HCT116 (cell line): ENCODE results near the gene STAU1. TPM values are rescaled to one million over a fixed set of nuclear protein-coding genes. Genes with fewer than 3 reads are reported as not detected.

Experiments
- ATAC-seq: fragments of 200-7000 bp; cut with Tn5 transposase; 2 replicates; pipeline ENCODE4 v1.9.1; 2020; ENCODE audit warnings: mild to moderate bottlenecking, moderate library complexity
- BruUV-seq: library from RNA; stranded (reverse); fragments of 400-500 nt; replicated peaks from 2 replicates; lab custom pipeline; 2021; lab: Mats Ljungman, UMichigan
- CTCF ChIA-PET: fragments of 300-600 bp; sonication (Branson Sonifier 250); formaldehyde crosslinking; loops from one replicate; lab custom pipeline; 2021; ENCODE audit warnings: antibody characterized with exemption; lab: Charles Lee
- POLR2A ChIA-PET: fragments of 300-600, 350-600 bp; sonication (Branson Sonifier 250); formaldehyde crosslinking; loops from one replicate; lab custom pipeline; 2021; ENCODE audit warnings: antibody characterized with exemption; lab: Charles Lee
- RAD21 ChIA-PET, 2 experiments: fragments of 300-600 bp; sonication (Branson Sonifier 250); formaldehyde crosslinking; loops; one replicate each; lab custom pipeline; 2023; ENCODE audit warnings: low total read pairs in 2 of 2; ENCODE audit not compliant: uncharacterized antibody in 2 of 2, unreplicated experiment in 2 of 2, low non-redundant PET in 1 of 2; lab: Charles Lee
- DNase-seq: peaks from one replicate; pipeline ENCODE4 v3.0.0-alpha.2; 2010; ENCODE audit warnings: low read depth, low spot score
- H2AFZ ChIP-seq: fragments of 200-600 bp; shearing (Covaris generic), sonication (generic); 2 replicates; pipeline ENCODE4 v1.6.1; 2017; ENCODE audit warnings: low read depth, mixed run types, mixed read lengths, antibody characterized with exemption, low read length; ENCODE audit not compliant: poor library complexity, severe bottlenecking
- H3K27ac ChIP-seq: 2 replicates; pipeline ENCODE4 v1.5.1; 2012; ENCODE audit warnings: low read depth, low read length
- H3K27me3 ChIP-seq: fragments of 200-600 bp; sonication (generic); 2 replicates; pipeline ENCODE4 v1.6.1; 2016; ENCODE audit warnings: mixed run types, low read length, mixed read lengths; ENCODE audit not compliant: insufficient read depth
- H3K36me3 ChIP-seq, 2 experiments: fragments of 200-500 bp in 1 of 2; fragments of 200-600 bp in 1 of 2; sonication (Bioruptor generic) in 1 of 2; sonication (generic) in 1 of 2; 2 replicates each; pipeline versions ENCODE4 v1.5.1 to v1.6.1; 2014 to 2016; ENCODE audit warnings: low read length in 2 of 2, inconsistent platforms in 1 of 2, mixed read lengths in 1 of 2, mixed run types in 1 of 2; ENCODE audit not compliant: insufficient read depth in 2 of 2, control insufficient read depth in 1 of 2
- H3K4me1 ChIP-seq, 2 experiments: fragments of 200-600 bp in 1 of 2; sonication (generic) in 1 of 2; 2 replicates each; pipeline versions ENCODE4 v1.5.1 to v1.6.1; 2012 to 2017; ENCODE audit warnings: low read length in 2 of 2, inconsistent platforms in 1 of 2, mild to moderate bottlenecking in 1 of 2, mixed read lengths in 1 of 2, mixed run types in 1 of 2, moderate library complexity in 1 of 2; ENCODE audit not compliant: insufficient read depth in 2 of 2, control insufficient read depth in 1 of 2
- H3K4me2 ChIP-seq: fragments of 200-600 bp; sonication (generic); 2 replicates; pipeline ENCODE4 v1.6.1; 2017; ENCODE audit warnings: mixed run types, low read length, mixed read lengths
- H3K4me3 ChIP-seq, 2 experiments: fragments of 200-600 bp in 1 of 2; sonication (generic) in 1 of 2; replicated peaks in 1 of 2; 2 replicates each; pipeline ENCODE4 v1.5.1; 2011 to 2016; ENCODE audit warnings: low read length in 2 of 2, control low read depth in 1 of 2, low read depth in 1 of 2, mild to moderate bottlenecking in 1 of 2, mixed read lengths in 1 of 2, mixed run types in 1 of 2
- H3K79me2 ChIP-seq: fragments of 200-600 bp; sonication (generic); 2 replicates; pipeline ENCODE4 v1.6.1; 2017; ENCODE audit warnings: mild to moderate bottlenecking, mixed run types, low read length, moderate library complexity, mixed read lengths; ENCODE audit not compliant: insufficient read depth
- H3K9ac ChIP-seq: fragments of 200-600 bp; sonication (generic); 2 replicates; pipeline ENCODE4 v1.6.1; 2016; ENCODE audit warnings: low read length, mixed read lengths
- H3K9me2 ChIP-seq: fragments of 200-600 bp; sonication (generic), shearing (Covaris generic); 2 replicates; pipeline ENCODE4 v1.6.1; 2017; ENCODE audit warnings: mixed run types, mild to moderate bottlenecking, moderate library complexity; ENCODE audit not compliant: insufficient read depth
- H3K9me3 ChIP-seq, 2 experiments: fragments of 200-500 bp in 1 of 2; fragments of 200-600 bp in 1 of 2; sonication (Bioruptor generic) in 1 of 2; sonication (generic) in 1 of 2; 2 replicates each; pipeline ENCODE4 v1.6.1; 2014 to 2017; ENCODE audit warnings: low read length in 2 of 2, mixed read lengths in 2 of 2, inconsistent platforms in 1 of 2, low read depth in 1 of 2, mild to moderate bottlenecking in 1 of 2, mixed run types in 1 of 2, moderate library complexity in 1 of 2; ENCODE audit not compliant: control insufficient read depth in 1 of 2, insufficient read depth in 1 of 2
- H4K20me1 ChIP-seq: fragments of 200-600 bp; sonication (generic), shearing (Covaris generic); 2 replicates; pipeline ENCODE4 v1.6.1; 2017; ENCODE audit warnings: mixed run types, mild to moderate bottlenecking, moderate library complexity; ENCODE audit not compliant: insufficient read depth
- CBX3 ChIP-seq: IDR thresholded peaks from 2 replicates; pipeline ENCODE4 v1.6.1; 2012; ENCODE audit warnings: low read depth
- EGR1 ChIP-seq: IDR thresholded peaks from 2 replicates; pipeline ENCODE4 v1.6.1; 2012; ENCODE audit warnings: low read depth
- EZH2 ChIP-seq: fragments of 200-600 bp; sonication (generic); IDR thresholded peaks from 2 replicates; pipeline ENCODE4 v1.6.1; 2017; ENCODE audit warnings: antibody characterized with exemption, mixed run types
- EZH2phosphoT487 ChIP-seq: fragments of 200-600 bp; IDR thresholded peaks from 2 replicates; pipeline ENCODE4 v1.6.1; 2018; ENCODE audit warnings: antibody characterized with exemption, borderline replicate concordance
- JUND ChIP-seq: IDR thresholded peaks from 2 replicates; pipeline ENCODE4 v1.6.1; 2012
- POLR2A ChIP-seq: IDR thresholded peaks from 2 replicates; pipeline ENCODE4 v1.7.0; 2011; ENCODE audit warnings: borderline replicate concordance; ENCODE audit not compliant: insufficient read depth, insufficient read length; ENCODE audit errors: extremely low read depth
- RAD21 ChIP-seq: IDR thresholded peaks from 2 replicates; pipeline ENCODE4 v1.6.1; 2012; ENCODE audit warnings: low read depth, mild to moderate bottlenecking
- SIN3A ChIP-seq: IDR thresholded peaks from 2 replicates; pipeline ENCODE4 v1.6.1; 2012; ENCODE audit warnings: low read depth
- SRF ChIP-seq: IDR thresholded peaks from 2 replicates; pipeline ENCODE4 v1.6.1; 2012; ENCODE audit warnings: low read depth
- TCF7L2 ChIP-seq: IDR thresholded peaks from 2 replicates; pipeline ENCODE4 v1.7.0; 2011; ENCODE audit warnings: borderline replicate concordance, inconsistent platforms; ENCODE audit not compliant: insufficient read depth, insufficient read length; ENCODE audit errors: extremely low read depth
- YY1 ChIP-seq: IDR thresholded peaks from 2 replicates; pipeline ENCODE4 v1.6.1; 2011; ENCODE audit warnings: low read length, low read depth, moderate library complexity, mild to moderate bottlenecking; ENCODE audit not compliant: insufficient replicate concordance; ENCODE audit errors: extremely low read depth
- ZNF274 ChIP-seq: fragments of 200-500 bp; sonication (Bioruptor generic); IDR thresholded peaks from 2 replicates; pipeline ENCODE4 v1.6.1; 2014; ENCODE audit warnings: mild to moderate bottlenecking, low read depth, low read length, inconsistent platforms
- intact Hi-C: fragments of 100-400 bp; cut with micrococcal nuclease; formaldehyde crosslinking; loops from 2 replicates; pipeline ENCODE4 v1.10.0; 2022
- total RNA-seq: library from RNA; stranded (reverse); gene quantifications from one replicate; pipeline ENCODE4 v1.2.1, GENCODE V29; 2021; ENCODE audit not compliant: unreplicated experiment
- TF ChIP-seq, protein P1 (sequence below): IDR thresholded peaks from 2 replicates; pipeline ENCODE4 v1.6.1; 2011; ENCODE audit warnings: mild to moderate bottlenecking, low read length, moderate library complexity; ENCODE audit not compliant: insufficient replicate concordance; ENCODE audit errors: extremely low read depth
- TF ChIP-seq, protein P2 (sequence below), 3 experiments: fragments of 200-600 bp in 1 of 3; sonication (generic) in 1 of 3; IDR thresholded peaks in 2 of 3; conservative IDR thresholded peaks in 1 of 3; 2 replicates each; pipeline ENCODE4 v1.5.1; 2012 to 2017; ENCODE audit warnings: low read depth in 2 of 3, low read length in 2 of 3, antibody characterized with exemption in 1 of 3, borderline replicate concordance in 1 of 3, control low read depth in 1 of 3, mild to moderate bottlenecking in 1 of 3, mixed read lengths in 1 of 3, mixed run types in 1 of 3, moderate library complexity in 1 of 3; ENCODE audit not compliant: insufficient read depth in 1 of 3
- TF ChIP-seq, protein P3 (sequence below): IDR thresholded peaks from 2 replicates; pipeline ENCODE4 v1.6.1; 2012
- TF ChIP-seq, protein P4 (sequence below): IDR thresholded peaks from 2 replicates; pipeline ENCODE4 v1.6.1; 2012; ENCODE audit warnings: low read depth

The STAU1 gene
- total RNA-seq, 1 experiment from 2014 or later: 90.3 TPM

DNA sequence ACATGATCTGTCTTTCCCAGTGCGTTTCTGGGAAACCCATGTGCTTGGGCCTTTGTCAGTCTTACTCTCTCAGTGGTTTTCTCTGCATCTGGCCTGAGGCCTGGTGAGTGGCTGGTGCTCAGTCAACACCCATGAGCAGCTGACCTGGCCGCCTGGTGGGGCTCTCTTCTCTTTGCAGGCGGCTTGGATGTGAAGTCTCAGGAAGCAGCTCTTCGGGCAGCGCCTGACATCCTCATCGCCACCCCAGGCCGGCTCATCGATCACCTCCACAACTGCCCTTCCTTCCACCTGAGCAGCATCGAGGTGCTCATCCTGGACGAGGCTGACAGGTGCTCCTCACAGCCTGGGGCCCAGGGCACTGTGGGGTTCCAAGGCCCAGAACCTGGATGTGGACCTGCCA is 41.9 kb upstream of the STAU1 start (continued):
- TF ChIP-seq, protein P1, sequence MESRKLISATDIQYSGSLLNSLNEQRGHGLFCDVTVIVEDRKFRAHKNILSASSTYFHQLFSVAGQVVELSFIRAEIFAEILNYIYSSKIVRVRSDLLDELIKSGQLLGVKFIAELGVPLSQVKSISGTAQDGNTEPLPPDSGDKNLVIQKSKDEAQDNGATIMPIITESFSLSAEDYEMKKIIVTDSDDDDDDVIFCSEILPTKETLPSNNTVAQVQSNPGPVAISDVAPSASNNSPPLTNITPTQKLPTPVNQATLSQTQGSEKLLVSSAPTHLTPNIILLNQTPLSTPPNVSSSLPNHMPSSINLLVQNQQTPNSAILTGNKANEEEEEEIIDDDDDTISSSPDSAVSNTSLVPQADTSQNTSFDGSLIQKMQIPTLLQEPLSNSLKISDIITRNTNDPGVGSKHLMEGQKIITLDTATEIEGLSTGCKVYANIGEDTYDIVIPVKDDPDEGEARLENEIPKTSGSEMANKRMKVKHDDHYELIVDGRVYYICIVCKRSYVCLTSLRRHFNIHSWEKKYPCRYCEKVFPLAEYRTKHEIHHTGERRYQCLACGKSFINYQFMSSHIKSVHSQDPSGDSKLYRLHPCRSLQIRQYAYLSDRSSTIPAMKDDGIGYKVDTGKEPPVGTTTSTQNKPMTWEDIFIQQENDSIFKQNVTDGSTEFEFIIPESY: no peak
- TF ChIP-seq TCF7L2 (no peak), YY1 (no peak), ZNF274 (no peak)
- TF ChIP-seq, all 23 proteins: peak for 0

DNA sequence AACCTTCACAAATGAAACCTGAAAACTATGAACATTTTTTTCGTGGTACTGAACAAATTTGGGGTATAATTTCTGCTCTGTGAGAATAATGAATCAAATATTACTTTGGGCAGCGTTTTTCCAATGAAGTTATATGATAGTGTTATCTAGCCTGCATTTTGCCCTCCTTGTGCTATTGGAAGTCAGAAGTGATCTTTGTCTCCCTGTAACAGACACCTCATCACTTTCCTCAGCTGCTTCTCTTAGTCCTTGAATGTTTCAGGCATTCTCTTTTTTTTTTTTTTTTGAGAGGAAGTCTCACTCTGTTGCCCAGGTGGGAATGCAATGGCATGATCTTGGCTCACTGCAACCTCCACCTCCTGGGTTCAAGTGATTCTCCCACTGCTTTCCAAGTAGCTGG is 41.2 kb upstream of the STAU1 start:
- Histone ChIP-seq H4K20me1 (no peaks in the 10 kb centered on the region), H3K79me2 (peaks cover 3% of the 10 kb centered on the region; the same call in 1 of the 2 replicates), H3K36me3 (peaks cover 53 to 55% of the 10 kb centered on the region in 2 experiments; a peak in 3 of 4 replicates), H3K4me1 (no peaks in the 10 kb centered on the region), H3K9me3 (no peaks in the 10 kb centered on the region), H2AFZ (no peak overlapping the region), H3K9me2 (no peaks in the 10 kb centered on the region), H3K27ac (no peak overlapping the region), H3K27me3 (no peaks in the 10 kb centered on the region), H3K4me2 (no peak overlapping the region), H3K4me3 (no peak overlapping the region), H3K9ac (no peak overlapping the region)
- ATAC-seq: no peak
- BruUV-seq: no TSS peak
- POLR2A ChIA-PET: no interaction called here
- DNase-seq: no peak
- RAD21 ChIA-PET: interaction anchor here in 1 of 2 experiments (0.7 kb wide), 1 partner anchor 96 kb away, joined by 5 read pairs; no protein-coding TSS in a partner anchor
- CTCF ChIA-PET: no interaction called here
- intact Hi-C loops: no loop called here
- TF ChIP-seq SRF: no peak
- no peak for TF ChIP-seq RAD21
- no peak for TF ChIP-seq EZH2
- TF ChIP-seq, protein P2, sequence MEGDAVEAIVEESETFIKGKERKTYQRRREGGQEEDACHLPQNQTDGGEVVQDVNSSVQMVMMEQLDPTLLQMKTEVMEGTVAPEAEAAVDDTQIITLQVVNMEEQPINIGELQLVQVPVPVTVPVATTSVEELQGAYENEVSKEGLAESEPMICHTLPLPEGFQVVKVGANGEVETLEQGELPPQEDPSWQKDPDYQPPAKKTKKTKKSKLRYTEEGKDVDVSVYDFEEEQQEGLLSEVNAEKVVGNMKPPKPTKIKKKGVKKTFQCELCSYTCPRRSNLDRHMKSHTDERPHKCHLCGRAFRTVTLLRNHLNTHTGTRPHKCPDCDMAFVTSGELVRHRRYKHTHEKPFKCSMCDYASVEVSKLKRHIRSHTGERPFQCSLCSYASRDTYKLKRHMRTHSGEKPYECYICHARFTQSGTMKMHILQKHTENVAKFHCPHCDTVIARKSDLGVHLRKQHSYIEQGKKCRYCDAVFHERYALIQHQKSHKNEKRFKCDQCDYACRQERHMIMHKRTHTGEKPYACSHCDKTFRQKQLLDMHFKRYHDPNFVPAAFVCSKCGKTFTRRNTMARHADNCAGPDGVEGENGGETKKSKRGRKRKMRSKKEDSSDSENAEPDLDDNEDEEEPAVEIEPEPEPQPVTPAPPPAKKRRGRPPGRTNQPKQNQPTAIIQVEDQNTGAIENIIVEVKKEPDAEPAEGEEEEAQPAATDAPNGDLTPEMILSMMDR (IDR thresholded peaks at IDR 0.05 in 2 of 3, conservative IDR thresholded peaks at IDR 0.05 in 1 of 3; ENCODE audit: borderline replicate concordance in 1 of 3, insufficient read depth in 1 of 3, low read depth in 2 of 3, low read length in 2 of 3): no peak
- no peak for TF ChIP-seq POLR2A
- TF ChIP-seq, protein P3, sequence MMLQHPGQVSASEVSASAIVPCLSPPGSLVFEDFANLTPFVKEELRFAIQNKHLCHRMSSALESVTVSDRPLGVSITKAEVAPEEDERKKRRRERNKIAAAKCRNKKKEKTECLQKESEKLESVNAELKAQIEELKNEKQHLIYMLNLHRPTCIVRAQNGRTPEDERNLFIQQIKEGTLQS: no peak
- TF ChIP-seq ZNF274: no peak
- TF ChIP-seq EZH2phosphoT487: no peak
- no peak for TF ChIP-seq EGR1
- no peak for TF ChIP-seq SIN3A
- TF ChIP-seq CBX3: no peak
- no peak for TF ChIP-seq JUND
- TF ChIP-seq, protein P4, sequence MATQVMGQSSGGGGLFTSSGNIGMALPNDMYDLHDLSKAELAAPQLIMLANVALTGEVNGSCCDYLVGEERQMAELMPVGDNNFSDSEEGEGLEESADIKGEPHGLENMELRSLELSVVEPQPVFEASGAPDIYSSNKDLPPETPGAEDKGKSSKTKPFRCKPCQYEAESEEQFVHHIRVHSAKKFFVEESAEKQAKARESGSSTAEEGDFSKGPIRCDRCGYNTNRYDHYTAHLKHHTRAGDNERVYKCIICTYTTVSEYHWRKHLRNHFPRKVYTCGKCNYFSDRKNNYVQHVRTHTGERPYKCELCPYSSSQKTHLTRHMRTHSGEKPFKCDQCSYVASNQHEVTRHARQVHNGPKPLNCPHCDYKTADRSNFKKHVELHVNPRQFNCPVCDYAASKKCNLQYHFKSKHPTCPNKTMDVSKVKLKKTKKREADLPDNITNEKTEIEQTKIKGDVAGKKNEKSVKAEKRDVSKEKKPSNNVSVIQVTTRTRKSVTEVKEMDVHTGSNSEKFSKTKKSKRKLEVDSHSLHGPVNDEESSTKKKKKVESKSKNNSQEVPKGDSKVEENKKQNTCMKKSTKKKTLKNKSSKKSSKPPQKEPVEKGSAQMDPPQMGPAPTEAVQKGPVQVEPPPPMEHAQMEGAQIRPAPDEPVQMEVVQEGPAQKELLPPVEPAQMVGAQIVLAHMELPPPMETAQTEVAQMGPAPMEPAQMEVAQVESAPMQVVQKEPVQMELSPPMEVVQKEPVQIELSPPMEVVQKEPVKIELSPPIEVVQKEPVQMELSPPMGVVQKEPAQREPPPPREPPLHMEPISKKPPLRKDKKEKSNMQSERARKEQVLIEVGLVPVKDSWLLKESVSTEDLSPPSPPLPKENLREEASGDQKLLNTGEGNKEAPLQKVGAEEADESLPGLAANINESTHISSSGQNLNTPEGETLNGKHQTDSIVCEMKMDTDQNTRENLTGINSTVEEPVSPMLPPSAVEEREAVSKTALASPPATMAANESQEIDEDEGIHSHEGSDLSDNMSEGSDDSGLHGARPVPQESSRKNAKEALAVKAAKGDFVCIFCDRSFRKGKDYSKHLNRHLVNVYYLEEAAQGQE: no peak
